ENCODE measurements around the gene SAMM50. TPM values are rescaled to one million over a fixed set of nuclear protein-coding genes. Genes with fewer than 3 reads are reported as not detected.

The SAMM50 gene
- total and polyA plus RNA-seq, 9 donors: 34.9 to 57.0 (median 46.4) TPM

DNA sequence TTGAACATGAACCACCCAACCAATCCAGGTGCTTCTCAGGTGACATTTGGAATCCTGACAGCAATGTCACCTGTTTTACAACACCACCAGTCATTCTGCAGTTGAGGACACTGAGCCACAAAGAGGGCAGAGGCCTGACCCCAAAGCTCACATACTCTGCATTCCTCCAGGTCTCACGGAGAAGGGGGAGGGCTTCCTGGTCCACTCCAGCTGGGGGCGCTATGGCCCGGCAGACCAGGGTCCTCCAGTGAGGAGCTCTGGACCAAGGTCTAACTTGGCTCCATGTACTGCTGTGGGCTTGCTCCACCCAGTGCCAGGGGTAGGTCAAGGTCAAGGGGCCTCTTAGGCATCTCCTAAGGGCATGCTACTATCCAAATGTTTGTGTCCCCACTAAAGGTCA, 33.1 kb upstream of the SAMM50 start:
- H3K27me3 ChIP-seq (ENCODE audit: control insufficient read depth, insufficient read depth, low read length): peaks cover 26% of the 10 kb centered on the region

GRCh38 chr22:43923191-43923590, 32.1 kb upstream of the SAMM50 start:
- no peak for DNase-seq

More for the DNA sequence above, 33.1 kb upstream of the SAMM50 start:
- no peak for DNase-seq
- Histone ChIP-seq H3K9me3 (replicated peaks; ENCODE audit: control insufficient read depth, low read depth, low read length) (no peaks in the 10 kb centered on the region), H3K4me1 (ENCODE audit: control insufficient read depth, insufficient read depth, low read length) (peaks cover 23% of the 10 kb centered on the region), H3K27ac (ENCODE audit: low read length) (no peak overlapping the region), H3K36me3 (ENCODE audit: control insufficient read depth, insufficient read depth, low read length) (no peaks in the 10 kb centered on the region), H3K4me3 (ENCODE audit: low read length) (no peak overlapping the region)
- 68% methylated on average over 3 of the region's 3 CpGs for WGBS (ENCODE audit: insufficient coverage)

DNA sequence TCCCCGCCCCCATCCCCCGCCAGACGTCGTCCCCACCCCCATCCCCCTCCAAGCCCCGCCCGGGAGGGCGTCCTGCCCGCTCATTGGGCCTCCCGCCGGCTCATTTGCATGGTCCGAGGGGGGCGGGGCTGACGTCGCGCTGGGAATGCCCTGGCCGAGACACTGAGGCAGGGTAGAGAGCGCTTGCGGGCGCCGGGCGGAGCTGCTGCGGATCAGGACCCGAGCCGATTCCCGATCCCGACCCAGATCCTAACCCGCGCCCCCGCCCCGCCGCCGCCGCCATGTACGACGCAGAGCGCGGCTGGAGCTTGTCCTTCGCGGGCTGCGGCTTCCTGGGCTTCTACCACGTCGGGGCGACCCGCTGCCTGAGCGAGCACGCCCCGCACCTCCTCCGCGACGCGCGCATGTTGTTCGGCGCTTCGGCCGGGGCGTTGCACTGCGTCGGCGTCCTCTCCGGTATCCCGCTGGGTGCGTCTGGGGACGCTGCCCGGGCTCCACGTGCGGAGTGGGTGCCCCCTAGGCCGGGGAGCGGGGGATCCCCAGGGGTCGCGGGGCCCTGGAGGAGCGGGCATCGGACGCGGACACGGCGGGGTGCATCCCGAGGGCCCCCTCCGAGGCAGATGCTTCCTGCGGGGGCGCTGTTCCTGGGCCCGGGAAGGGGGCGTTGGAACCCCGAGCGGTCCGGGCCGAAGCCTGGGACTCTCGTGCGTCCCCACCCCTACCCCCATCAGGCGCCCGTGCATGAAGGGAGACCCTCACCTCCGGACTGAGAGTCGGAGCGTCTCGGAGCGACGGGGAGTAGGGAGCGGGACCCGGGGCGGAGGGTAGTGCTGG, 31.4 kb upstream of the SAMM50 start, which contains the start of gene PNPLA3:
Gene PNPLA3, plus strand, starts transcription at position 175 of the 834 bp plus-strand sequence. Its CDS starts 107 bp downstream, at position 282.
- no peak within 1 kb of the TSS for H3K27ac ChIP-seq (ENCODE audit: low read length)
- no peaks in the 10 kb centered on the region for H3K9me3 ChIP-seq (replicated peaks; ENCODE audit: control insufficient read depth, low read depth, low read length)
- under 1% methylated on average over 82 of the region's 100 CpGs for WGBS (ENCODE audit: insufficient coverage)
- peak within 1 kb of the TSS; percentile 57 for H3K4me3 ChIP-seq (ENCODE audit: low read length)
- no peaks in the 10 kb centered on the region for H3K36me3 ChIP-seq (ENCODE audit: control insufficient read depth, insufficient read depth, low read length)
- H3K4me1 ChIP-seq (ENCODE audit: control insufficient read depth, insufficient read depth, low read length): peaks cover 23% of the 10 kb centered on the region
- peaks cover 27% of the 10 kb centered on the region for H3K27me3 ChIP-seq (ENCODE audit: control insufficient read depth, insufficient read depth, low read length)
- peak; percentile 95 for DNase-seq

More at GRCh38 chr22:43923191-43923590, 32.1 kb upstream of the SAMM50 start:
- 0% methylated on average over 1 of the region's 13 CpGs for WGBS (ENCODE audit: insufficient coverage)
- H3K9me3 ChIP-seq (replicated peaks; ENCODE audit: control insufficient read depth, low read depth, low read length): no peaks in the 10 kb centered on the region
- no peaks in the 10 kb centered on the region for H3K36me3 ChIP-seq (ENCODE audit: control insufficient read depth, insufficient read depth, low read length)
- H3K27ac ChIP-seq (ENCODE audit: low read length): no peak overlapping the region
- H3K4me3 ChIP-seq (ENCODE audit: low read length): peak overlapping the region; percentile 43
- H3K4me1 ChIP-seq (ENCODE audit: control insufficient read depth, insufficient read depth, low read length): peaks cover 23% of the 10 kb centered on the region
- peaks cover 27% of the 10 kb centered on the region for H3K27me3 ChIP-seq (ENCODE audit: control insufficient read depth, insufficient read depth, low read length)

GRCh38 chr22:43924877-43925276, 30.4 kb upstream of the SAMM50 start:
- Histone ChIP-seq H3K4me1 (ENCODE audit: control insufficient read depth, insufficient read depth, low read length) (peaks cover 23% of the 10 kb centered on the region), H3K27ac (ENCODE audit: low read length) (no peak overlapping the region), H3K36me3 (ENCODE audit: control insufficient read depth, insufficient read depth, low read length) (no peaks in the 10 kb centered on the region), H3K27me3 (ENCODE audit: control insufficient read depth, insufficient read depth, low read length) (peaks cover 24% of the 10 kb centered on the region), H3K4me3 (ENCODE audit: low read length) (no peak overlapping the region), H3K9me3 (replicated peaks; ENCODE audit: control insufficient read depth, low read depth, low read length) (no peaks in the 10 kb centered on the region)
- no peak for DNase-seq
- no CpG with 5 or more reads among the region's 7 CpGs for WGBS (ENCODE audit: insufficient coverage)

GRCh38 chr22:43925433-43926348, 29.6 kb upstream of the SAMM50 start:
- no peak overlapping the region for H3K27ac ChIP-seq (ENCODE audit: low read length)
- H3K4me1 ChIP-seq (ENCODE audit: control insufficient read depth, insufficient read depth, low read length): peaks cover 23% of the 10 kb centered on the region
- H3K4me3 ChIP-seq (ENCODE audit: low read length): no peak overlapping the region
- 34% methylated on average over 5 of the region's 6 CpGs for WGBS (ENCODE audit: insufficient coverage)
- no peaks in the 10 kb centered on the region for H3K9me3 ChIP-seq (replicated peaks; ENCODE audit: control insufficient read depth, low read depth, low read length)
- H3K27me3 ChIP-seq (ENCODE audit: control insufficient read depth, insufficient read depth, low read length): peaks cover 23% of the 10 kb centered on the region
- no peaks in the 10 kb centered on the region for H3K36me3 ChIP-seq (ENCODE audit: control insufficient read depth, insufficient read depth, low read length)
- no peak for DNase-seq

- no peak overlapping the region for H3K27ac ChIP-seq (ENCODE audit: low read length)
- no CpG with 5 or more reads among the region's 1 CpG for WGBS (ENCODE audit: insufficient coverage)
- DNase-seq: no peak
- no peaks in the 10 kb centered on the region for H3K36me3 ChIP-seq (ENCODE audit: control insufficient read depth, insufficient read depth, low read length)
- H3K4me1 ChIP-seq (ENCODE audit: control insufficient read depth, insufficient read depth, low read length): peaks cover 22% of the 10 kb centered on the region
- H3K4me3 ChIP-seq (ENCODE audit: low read length): no peak overlapping the region
- no peaks in the 10 kb centered on the region for H3K9me3 ChIP-seq (replicated peaks; ENCODE audit: control insufficient read depth, low read depth, low read length)
- peaks cover 21% of the 10 kb centered on the region for H3K27me3 ChIP-seq (ENCODE audit: control insufficient read depth, insufficient read depth, low read length)
Measured at GRCh38 chr22:43926349-43926710, 28.9 kb upstream of the SAMM50 start.

DNA sequence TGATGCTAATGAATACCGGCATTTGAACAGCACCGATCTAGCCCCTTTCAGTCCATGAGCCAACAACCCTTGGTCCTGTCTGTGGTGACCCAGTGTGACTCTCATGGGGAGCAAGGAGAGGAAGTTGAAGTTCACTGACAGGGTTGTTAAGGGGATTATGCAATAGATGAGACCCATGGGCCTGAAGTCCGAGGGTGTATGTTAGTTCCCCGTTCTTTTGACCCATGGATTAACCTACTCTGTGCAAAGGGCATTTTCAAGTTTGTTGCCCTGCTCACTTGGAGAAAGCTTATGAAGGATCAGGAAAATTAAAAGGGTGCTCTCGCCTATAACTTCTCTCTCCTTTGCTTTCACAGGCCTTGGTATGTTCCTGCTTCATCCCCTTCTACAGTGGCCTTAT, 26.8 kb upstream of the SAMM50 start:
- 78% methylated on average over 4 of the region's 5 CpGs for WGBS (ENCODE audit: insufficient coverage)
- no peak overlapping the region for H3K4me3 ChIP-seq (ENCODE audit: low read length)
- H3K27me3 ChIP-seq (ENCODE audit: control insufficient read depth, insufficient read depth, low read length): peaks cover 23% of the 10 kb centered on the region
- DNase-seq: peak; percentile 50
- peaks cover 11% of the 10 kb centered on the region for H3K4me1 ChIP-seq (ENCODE audit: control insufficient read depth, insufficient read depth, low read length)
- H3K36me3 ChIP-seq (ENCODE audit: control insufficient read depth, insufficient read depth, low read length): no peaks in the 10 kb centered on the region
- H3K27ac ChIP-seq (ENCODE audit: low read length): no peak overlapping the region
- H3K9me3 ChIP-seq (replicated peaks; ENCODE audit: control insufficient read depth, low read depth, low read length): no peaks in the 10 kb centered on the region

DNA sequence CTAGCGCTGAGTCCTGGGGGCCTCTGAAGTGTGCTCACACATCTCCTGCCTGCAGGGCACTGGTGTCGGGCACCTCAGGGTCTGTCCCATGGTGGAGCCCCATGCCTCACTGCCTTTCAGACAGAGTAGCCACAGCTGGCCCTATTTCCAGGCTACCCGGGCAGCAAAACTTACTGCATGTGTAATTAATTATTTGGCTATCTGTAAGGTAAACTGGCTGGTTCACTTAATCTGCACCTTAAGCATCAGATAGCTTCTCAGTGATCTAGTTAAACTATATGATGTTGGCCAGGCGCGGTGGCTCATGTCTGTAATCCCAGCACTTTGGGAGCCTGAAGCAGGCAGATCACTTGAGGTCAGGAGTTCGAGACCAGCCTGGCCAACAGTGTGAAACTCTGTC, 26.3 kb upstream of the SAMM50 start:
- H3K27ac ChIP-seq (ENCODE audit: low read length): no peak overlapping the region
- no peak for DNase-seq
- WGBS (ENCODE audit: insufficient coverage): 92% methylated on average over 2 of the region's 6 CpGs
- H3K36me3 ChIP-seq (ENCODE audit: control insufficient read depth, insufficient read depth, low read length): no peaks in the 10 kb centered on the region
- H3K9me3 ChIP-seq (replicated peaks; ENCODE audit: control insufficient read depth, low read depth, low read length): no peaks in the 10 kb centered on the region
- H3K27me3 ChIP-seq (ENCODE audit: control insufficient read depth, insufficient read depth, low read length): peaks cover 21% of the 10 kb centered on the region
- no peak overlapping the region for H3K4me3 ChIP-seq (ENCODE audit: low read length)
- peaks cover 10% of the 10 kb centered on the region for H3K4me1 ChIP-seq (ENCODE audit: control insufficient read depth, insufficient read depth, low read length)

- 63% methylated on average over 4 of the region's 4 CpGs for WGBS (ENCODE audit: insufficient coverage)
- Histone ChIP-seq H3K36me3 (ENCODE audit: control insufficient read depth, insufficient read depth, low read length) (no peaks in the 10 kb centered on the region), H3K27ac (ENCODE audit: low read length) (no peak overlapping the region), H3K4me1 (ENCODE audit: control insufficient read depth, insufficient read depth, low read length) (no peaks in the 10 kb centered on the region), H3K27me3 (ENCODE audit: control insufficient read depth, insufficient read depth, low read length) (peaks cover 5% of the 10 kb centered on the region), H3K4me3 (ENCODE audit: low read length) (no peak overlapping the region), H3K9me3 (replicated peaks; ENCODE audit: control insufficient read depth, low read depth, low read length) (no peaks in the 10 kb centered on the region)
- DNase-seq: no peak
Measured at GRCh38 chr22:43931771-43932170, 23.5 kb upstream of the SAMM50 start.

GRCh38 chr22:43941449-43941848, 13.8 kb upstream of the SAMM50 start:
- WGBS (ENCODE audit: insufficient coverage): 100% methylated on average over 2 of the region's 6 CpGs
- H3K4me3 ChIP-seq (ENCODE audit: low read length): no peak overlapping the region
- H3K9me3 ChIP-seq (replicated peaks; ENCODE audit: control insufficient read depth, low read depth, low read length): no peaks in the 10 kb centered on the region
- H3K36me3 ChIP-seq (ENCODE audit: control insufficient read depth, insufficient read depth, low read length): no peaks in the 10 kb centered on the region
- no peaks in the 10 kb centered on the region for H3K4me1 ChIP-seq (ENCODE audit: control insufficient read depth, insufficient read depth, low read length)
- no peak overlapping the region for H3K27ac ChIP-seq (ENCODE audit: low read length)
- H3K27me3 ChIP-seq (ENCODE audit: control insufficient read depth, insufficient read depth, low read length): no peaks in the 10 kb centered on the region
- DNase-seq: no peak

Data from muscle of leg (tissue), 11 donors.